Muscle of leg (tissue), 11 donors: ENCODE results near the gene MAP3K5. TPM values are rescaled to one million over a fixed set of nuclear protein-coding genes. Genes with fewer than 3 reads are reported as not detected.

Source experiments
- DNase-seq: peaks from one replicate; pipeline ENCODE4 v3.0.0; 2013
- H3K27ac ChIP-seq: one replicate; pipeline ENCODE4 v1.5.1; 2013; ENCODE audit warnings: mild to moderate bottlenecking, low read length, control low read depth
- H3K27me3 ChIP-seq: one replicate; pipeline ENCODE4 v1.6.1; 2013; ENCODE audit warnings: low read length; ENCODE audit not compliant: control insufficient read depth, insufficient read depth
- H3K36me3 ChIP-seq: one replicate; pipeline ENCODE4 v1.6.1; 2013; ENCODE audit warnings: low read length; ENCODE audit not compliant: control insufficient read depth, insufficient read depth
- H3K4me1 ChIP-seq: one replicate; pipeline ENCODE4 v1.6.1; 2013; ENCODE audit warnings: low read length; ENCODE audit not compliant: control insufficient read depth, insufficient read depth
- H3K4me3 ChIP-seq: one replicate; pipeline ENCODE4 v1.5.1; 2013; ENCODE audit warnings: low read length, control low read depth
- H3K9me3 ChIP-seq: replicated peaks from 2 replicates; pipeline ENCODE4 v1.6.1; 2013; ENCODE audit warnings: low read depth, low read length; ENCODE audit not compliant: control insufficient read depth
- WGBS: methylation state at CpG from one replicate; pipeline ENCODE4 v1.1.5; 2013; ENCODE audit warnings: missing lambda C conversion rate; ENCODE audit not compliant: insufficient coverage; 5-methylcytosine and 5-hydroxymethylcytosine counted together
- polyA plus RNA-seq, 8 donors: library from polyadenylated mRNA; unstranded; fragments of 120-200 nt; gene quantifications; one replicate each; pipeline versions ENCODE4 v1.2.1 to v1.2.3, GENCODE V29; 2013; ENCODE audit warnings: inconsistent platforms in 1 of 8, low replicate concordance in 1 of 8; ENCODE audit not compliant: insufficient read length in 8 of 8, insufficient read depth in 1 of 8
- total RNA-seq: library from RNA; stranded (reverse); fragments of 120-200 nt; gene quantifications from one replicate; pipeline ENCODE4 v1.2.4, GENCODE V29; 2013

MAP3K5 gene
- total and polyA plus RNA-seq, 9 donors = 1.6 to 3.3 (median 2.1) TPM

GRCh38 chr6:136710877-136711552 is 81.3 kb downstream of the MAP3K5 start:
- H3K4me3 ChIP-seq = no peak overlapping the region
- WGBS = 93% methylated on average over 4 of the region's 7 CpGs
- no peaks in the 10 kb centered on the region for H3K4me1 ChIP-seq
- DNase-seq = no peak
- H3K27me3 ChIP-seq = no peaks in the 10 kb centered on the region
- H3K9me3 ChIP-seq = no peaks in the 10 kb centered on the region
- no peak overlapping the region for H3K27ac ChIP-seq
- H3K36me3 ChIP-seq = no peaks in the 10 kb centered on the region

- no peak for DNase-seq
- H3K4me3 ChIP-seq = no peak overlapping the region
- H3K27me3 ChIP-seq = no peaks in the 10 kb centered on the region
- no peaks in the 10 kb centered on the region for H3K4me1 ChIP-seq
- no peaks in the 10 kb centered on the region for H3K9me3 ChIP-seq
- no peak overlapping the region for H3K27ac ChIP-seq
- H3K36me3 ChIP-seq = no peaks in the 10 kb centered on the region
Observed at GRCh38 chr6:136709429-136709828, 82.8 kb downstream of the MAP3K5 start.

GRCh38 chr6:136706430-136706829 is 85.8 kb downstream of the MAP3K5 start:
- Histone ChIP-seq H3K4me1 (no peaks in the 10 kb centered on the region), H3K36me3 (no peaks in the 10 kb centered on the region), H3K27me3 (no peaks in the 10 kb centered on the region), H3K27ac (no peak overlapping the region), H3K9me3 (no peaks in the 10 kb centered on the region), H3K4me3 (no peak overlapping the region)
- 71% methylated on average over 4 of the region's 5 CpGs for WGBS
- no peak for DNase-seq

- DNase-seq = no peak
- Histone ChIP-seq H3K9me3 (no peaks in the 10 kb centered on the region), H3K27ac (no peak overlapping the region), H3K4me1 (no peaks in the 10 kb centered on the region), H3K4me3 (no peak overlapping the region), H3K27me3 (no peaks in the 10 kb centered on the region), H3K36me3 (no peaks in the 10 kb centered on the region)
- WGBS = 100% methylated on average over 1 of the region's 7 CpGs
Observed at GRCh38 chr6:136703331-136703865, 88.9 kb downstream of the MAP3K5 start.

GRCh38 chr6:136701045-136701444 is 91.2 kb downstream of the MAP3K5 start:
- Histone ChIP-seq H3K9me3 (no peaks in the 10 kb centered on the region), H3K27ac (no peak overlapping the region), H3K4me1 (no peaks in the 10 kb centered on the region), H3K27me3 (no peaks in the 10 kb centered on the region), H3K36me3 (no peaks in the 10 kb centered on the region), H3K4me3 (no peak overlapping the region)
- DNase-seq = no peak
- whole genome bisulfite sequencing = 38% methylated on average over 1 of the region's 3 CpGs

GRCh38 chr6:136699358-136699757 is 92.9 kb downstream of the MAP3K5 start:
- WGBS = 75% methylated on average over 2 of the region's 5 CpGs
- no peak for DNase-seq
- Histone ChIP-seq H3K9me3 (no peaks in the 10 kb centered on the region), H3K4me3 (no peak overlapping the region), H3K36me3 (no peaks in the 10 kb centered on the region), H3K4me1 (no peaks in the 10 kb centered on the region), H3K27ac (no peak overlapping the region), H3K27me3 (no peaks in the 10 kb centered on the region)

- no peak overlapping the region for H3K4me3 ChIP-seq
- no peaks in the 10 kb centered on the region for H3K27me3 ChIP-seq
- WGBS = 67% methylated on average over 3 of the region's 7 CpGs
- DNase-seq = no peak
- no peak overlapping the region for H3K27ac ChIP-seq
- no peaks in the 10 kb centered on the region for H3K4me1 ChIP-seq
- no peaks in the 10 kb centered on the region for H3K36me3 ChIP-seq
- no peaks in the 10 kb centered on the region for H3K9me3 ChIP-seq
Observed at GRCh38 chr6:136696783-136697364, 95.4 kb downstream of the MAP3K5 start.

- Histone ChIP-seq H3K27me3 (no peaks in the 10 kb centered on the region), H3K9me3 (no peaks in the 10 kb centered on the region), H3K36me3 (no peaks in the 10 kb centered on the region), H3K4me1 (no peaks in the 10 kb centered on the region), H3K27ac (no peak overlapping the region), H3K4me3 (no peak overlapping the region)
- DNase-seq = no peak
- no CpG with 5 or more reads among the region's 2 CpGs for WGBS
Observed at GRCh38 chr6:136696238-136696637, 96.0 kb downstream of the MAP3K5 start.

- no peaks in the 10 kb centered on the region for H3K9me3 ChIP-seq
- DNase-seq = no peak
- WGBS = no CpG with 5 or more reads among the region's 2 CpGs
- H3K4me3 ChIP-seq = no peak overlapping the region
- H3K27ac ChIP-seq = no peak overlapping the region
- no peaks in the 10 kb centered on the region for H3K4me1 ChIP-seq
- no peaks in the 10 kb centered on the region for H3K27me3 ChIP-seq
- no peaks in the 10 kb centered on the region for H3K36me3 ChIP-seq
Observed at GRCh38 chr6:136695412-136695811, 96.9 kb downstream of the MAP3K5 start.

- no peak for DNase-seq
- Histone ChIP-seq H3K27me3 (no peaks in the 10 kb centered on the region), H3K36me3 (no peaks in the 10 kb centered on the region), H3K4me3 (no peak overlapping the region), H3K27ac (no peak overlapping the region), H3K4me1 (no peaks in the 10 kb centered on the region), H3K9me3 (no peaks in the 10 kb centered on the region)
Observed at GRCh38 chr6:136693090-136693489, 99.2 kb downstream of the MAP3K5 start.
